Hippocampal formation (tissue), 2 donors: ENCODE data around the gene EIF4E.
"Not testable (repeated sequence)": the region's sequence is repeated elsewhere in the genome, so short reads cannot be mapped to it uniquely, and the experiment has no call there.

Experiments used
- DNase-seq, 2 donors: peaks; one replicate each; lab custom pipeline; 2025; lab: John Stamatoyannopoulos, UW

The EIF4E gene

DNA sequence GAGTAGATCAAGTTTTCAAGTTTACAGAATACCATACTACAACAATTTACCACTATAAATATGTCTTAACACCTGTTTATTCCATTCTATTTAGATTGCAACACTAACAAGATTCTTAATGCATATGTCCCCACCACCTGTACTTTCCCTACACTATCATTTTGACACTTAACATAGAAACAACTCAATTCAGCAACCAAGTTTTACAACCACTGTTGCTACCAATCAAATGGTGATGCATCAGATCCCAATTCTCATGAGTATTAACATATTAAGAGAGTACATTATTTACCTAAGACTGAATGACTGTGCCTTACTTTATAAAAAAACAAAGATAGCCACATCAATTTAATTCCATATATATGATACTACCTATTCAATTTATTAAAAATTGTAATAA, 49.4 kb downstream of the EIF4E start:
- no peak for DNase-seq

- DNase-seq = no peak
These were observed 55.9 kb downstream of the EIF4E start for GRCh38 chr4:98873059-98873458.

GRCh38 chr4:98872120-98872906, 56.6 kb downstream of the EIF4E start:
- not testable (repeated sequence) for DNase-seq

- DNase-seq = no peak
These were observed 61.3 kb downstream of the EIF4E start for GRCh38 chr4:98867648-98868047.

DNA sequence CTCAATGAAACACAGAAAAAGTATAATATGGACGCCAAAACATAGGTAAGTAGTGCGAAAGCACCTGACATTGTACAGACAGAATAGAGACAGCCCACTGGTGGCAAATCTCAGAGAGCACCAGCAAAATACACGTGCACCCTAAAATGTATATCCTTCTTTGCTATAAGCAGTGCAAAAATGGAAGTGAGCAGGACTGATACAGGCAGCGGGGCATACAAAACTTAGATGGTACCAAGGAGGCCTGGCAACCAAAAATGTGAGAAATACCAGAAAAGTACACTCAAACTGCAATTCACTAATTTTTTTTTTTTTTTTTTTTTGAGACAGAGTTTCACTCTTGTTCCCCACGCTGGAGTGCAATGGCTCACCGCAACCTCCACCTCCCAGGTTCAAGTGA, 63.9 kb downstream of the EIF4E start:
- no peak for DNase-seq

DNA sequence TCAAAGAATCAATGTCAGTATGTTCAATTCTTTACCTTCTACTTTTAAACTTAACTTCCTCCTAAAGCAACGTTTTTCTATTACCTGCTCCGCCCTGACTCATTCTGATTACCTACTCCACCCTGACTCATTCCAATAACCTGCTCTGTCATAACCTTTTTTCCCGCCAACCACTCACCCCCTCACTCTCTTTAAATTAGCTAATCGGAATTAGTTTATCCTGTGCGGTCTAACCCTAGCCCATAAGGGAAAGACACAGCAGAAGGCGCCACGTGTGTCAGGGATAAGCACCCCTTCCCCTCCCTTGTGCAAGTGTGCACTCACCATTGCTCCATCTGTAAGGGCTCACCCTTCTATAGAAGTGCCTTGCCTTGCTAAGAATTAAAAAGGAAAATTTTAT, 64.4 kb downstream of the EIF4E start:
- DNase-seq = no peak

GRCh38 chr4:98862371-98862770, 66.6 kb downstream of the EIF4E start:
- DNase-seq = no peak

DNA sequence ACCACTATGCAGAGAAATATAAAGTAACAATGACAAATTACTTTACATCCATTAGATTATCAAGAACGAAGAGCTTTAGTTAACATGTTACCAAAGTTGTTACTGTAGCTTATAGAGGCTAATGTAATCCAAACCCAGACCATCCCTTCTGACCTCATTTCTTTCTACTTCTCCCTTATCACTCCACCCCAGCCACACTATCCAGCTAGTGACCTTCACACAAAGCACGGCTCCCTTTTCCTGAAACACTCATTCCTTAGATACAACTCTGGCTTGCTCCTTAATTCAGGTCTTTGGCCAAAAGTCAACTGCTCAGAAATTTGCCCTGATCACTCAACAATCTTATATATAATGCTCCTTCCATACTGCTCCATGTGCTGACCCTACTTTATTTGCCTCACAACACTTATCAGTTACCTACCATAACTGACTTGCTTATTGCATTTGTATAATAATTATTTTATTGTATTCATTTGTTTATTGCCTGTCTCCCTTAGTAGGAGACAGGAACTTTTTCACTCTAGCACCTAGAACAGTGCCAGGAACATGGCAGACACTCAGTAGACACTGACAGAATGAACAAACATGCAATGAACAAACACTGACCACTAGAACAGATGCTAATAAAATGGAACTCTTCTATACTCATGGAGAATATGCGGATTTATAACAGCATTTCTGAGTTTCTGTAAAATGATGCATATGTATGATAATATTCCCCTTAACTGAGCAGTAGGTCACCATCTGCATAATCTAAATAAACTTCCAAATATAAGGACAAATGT, 67.6 kb downstream of the EIF4E start:
- no peak for DNase-seq

- no peak for DNase-seq
These were observed 77.1 kb downstream of the EIF4E start for GRCh38 chr4:98851806-98852205.

GRCh38 chr4:98850937-98851336, 78.0 kb downstream of the EIF4E start:
- DNase-seq = no peak

DNA sequence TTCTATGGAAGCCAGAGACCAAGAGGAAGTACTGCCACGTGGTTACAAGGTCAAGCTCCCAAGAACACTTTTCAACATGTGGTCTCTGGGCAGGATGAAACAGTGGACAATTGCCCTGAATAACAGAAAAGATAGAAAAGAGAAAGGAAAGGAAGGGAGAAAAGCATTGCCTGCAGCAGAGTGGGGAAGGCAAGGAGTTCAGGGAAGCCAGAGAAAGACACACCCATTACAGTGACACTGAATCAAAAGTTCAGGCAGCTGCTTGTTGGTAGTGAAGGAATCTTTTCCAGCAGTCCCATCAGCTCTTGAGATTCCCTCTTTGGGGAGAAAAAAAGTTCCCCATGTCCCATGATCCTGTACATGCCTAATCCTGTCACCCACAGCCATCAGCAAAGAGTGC, 80.5 kb downstream of the EIF4E start:
- DNase-seq = no peak

GRCh38 chr4:98845960-98846359, 83.0 kb downstream of the EIF4E start:
- DNase-seq = no peak

GRCh38 chr4:98842917-98843316, 86.0 kb downstream of the EIF4E start:
- DNase-seq = not testable (repeated sequence)

DNA sequence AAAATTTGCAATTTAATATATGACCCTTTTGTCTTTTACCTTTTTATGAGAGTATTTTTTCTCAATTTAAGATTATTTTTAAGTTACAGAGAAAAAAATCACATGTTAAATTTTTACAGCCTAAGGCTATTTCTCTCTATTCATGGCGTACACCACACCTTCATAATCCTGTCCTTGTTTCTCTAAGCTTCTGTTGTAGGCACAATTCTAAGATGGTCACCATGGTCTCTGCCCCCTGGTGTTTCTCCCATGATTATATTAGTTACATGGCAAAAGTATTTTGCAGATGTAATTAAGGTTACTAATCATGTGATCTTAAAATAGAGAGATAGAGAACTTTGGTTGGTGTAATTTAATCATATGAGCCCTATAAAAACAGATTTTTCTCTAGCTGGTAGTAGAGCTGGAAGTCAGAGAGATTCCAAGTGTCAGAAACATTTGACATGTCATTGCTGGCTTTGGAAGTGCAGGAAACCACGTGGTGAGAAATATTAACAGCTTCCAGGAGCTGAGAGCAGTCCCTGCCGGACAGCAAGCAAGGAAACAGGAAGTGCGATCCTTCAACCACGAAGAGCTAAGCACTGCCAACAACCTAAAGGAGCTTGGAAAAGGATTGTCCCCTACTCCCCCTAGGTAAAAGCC, 89.8 kb downstream of the EIF4E start:
- no peak for DNase-seq

DNA sequence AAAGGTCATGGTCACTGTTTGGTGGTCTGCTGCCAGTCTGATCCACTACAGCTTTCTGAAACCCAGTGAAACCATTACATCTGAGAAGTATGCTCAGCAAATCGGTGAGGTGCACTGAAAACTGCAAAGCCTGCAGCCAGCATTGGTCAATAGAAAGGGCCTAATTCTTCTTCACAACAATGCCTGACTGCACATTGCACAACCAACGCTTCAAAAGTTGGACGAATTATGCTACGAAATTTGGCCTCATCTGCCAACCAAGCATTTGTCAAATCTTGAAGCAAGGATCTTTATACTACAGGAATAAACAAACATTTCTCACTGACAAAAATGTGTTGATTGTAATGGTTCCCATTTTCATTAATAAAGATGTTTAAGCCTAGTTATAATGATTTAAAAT, 90.4 kb downstream of the EIF4E start:
- no peak for DNase-seq

DNA sequence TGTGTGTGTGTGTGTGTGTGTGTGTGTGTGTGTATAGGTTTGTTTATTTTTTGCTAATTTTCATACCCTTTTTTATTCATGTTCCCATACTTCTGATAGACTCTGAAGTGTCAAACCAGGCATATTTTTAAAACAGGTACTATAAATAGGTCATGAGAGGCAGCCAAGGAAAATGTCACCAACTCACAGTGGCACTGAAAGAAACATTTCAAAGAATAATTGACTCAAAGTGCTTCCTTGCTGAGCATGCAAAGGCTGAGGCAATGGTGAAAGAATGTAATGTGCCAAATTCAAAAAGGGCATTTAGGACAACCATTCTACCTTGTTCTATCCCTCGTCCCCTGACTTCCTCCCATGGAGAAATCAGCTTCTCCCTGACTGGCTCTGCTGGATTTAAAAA, 95.5 kb downstream of the EIF4E start:
- DNase-seq = no peak

GRCh38 chr4:98831036-98831435, 97.9 kb downstream of the EIF4E start:
- DNase-seq = not testable (repeated sequence)
